NCI-H2081 treated with DMSO at 0.1 percent for 48 hours (cell line): ENCODE results near the gene SMYD3.
"Not testable (repeated sequence)": the region's sequence is repeated elsewhere in the genome, so short reads cannot be mapped to it uniquely, and the experiment has no call there.

ENCODE experiments used
- DNase-seq: peaks from one replicate; lab custom pipeline; 2025; lab: John Stamatoyannopoulos, UW

Gene SMYD3

DNA sequence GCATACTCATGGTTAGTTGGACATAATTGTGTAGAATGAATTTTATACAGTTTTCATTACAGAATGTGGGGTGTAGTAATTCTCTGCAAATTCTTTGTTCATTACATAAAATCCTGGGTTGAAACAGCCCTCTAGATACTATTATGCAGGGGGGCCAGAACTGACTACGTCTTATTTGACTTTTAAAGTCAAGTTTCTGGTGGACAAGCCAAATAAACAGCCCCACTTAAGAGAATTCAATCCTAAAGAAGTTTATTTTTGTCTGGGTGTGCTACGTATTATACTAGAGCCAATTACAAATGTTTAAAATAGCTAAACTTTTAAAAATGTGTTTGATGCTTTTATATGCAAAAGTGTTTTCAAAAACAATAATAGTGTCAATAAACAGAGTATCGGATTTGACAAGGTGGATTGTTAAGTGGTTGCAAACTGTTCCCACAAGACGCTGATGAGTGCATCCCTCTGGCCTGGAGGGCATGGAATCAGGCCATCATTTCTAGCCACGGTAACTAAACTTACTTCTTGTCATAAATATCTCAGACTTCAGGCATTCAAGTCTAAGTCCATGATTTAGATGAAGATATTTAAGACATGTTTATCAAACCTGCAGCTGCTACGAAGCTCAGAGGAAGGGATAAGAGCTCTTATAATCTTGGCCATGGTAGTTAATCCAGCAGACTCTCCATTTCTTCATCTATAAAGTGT lies 706.0 kb downstream of the SMYD3 start:
- DNase-seq, result no peak

DNA sequence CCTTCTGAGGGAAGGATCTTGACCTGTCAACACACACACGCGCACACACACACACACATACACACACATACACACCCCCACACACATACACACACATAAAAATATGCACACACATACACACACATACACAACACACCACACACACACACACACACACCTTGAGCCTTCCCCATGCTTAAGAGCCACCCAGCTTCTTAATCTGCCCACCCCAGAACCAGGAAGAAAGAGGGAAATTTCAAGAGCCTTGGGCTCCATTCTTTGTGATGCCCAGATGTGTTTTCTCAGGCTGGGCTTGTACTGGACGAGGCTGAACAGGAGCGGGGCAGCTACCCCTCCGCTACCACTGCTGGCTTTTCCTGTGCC lies 708.7 kb downstream of the SMYD3 start:
- DNase-seq, result no peak

DNA sequence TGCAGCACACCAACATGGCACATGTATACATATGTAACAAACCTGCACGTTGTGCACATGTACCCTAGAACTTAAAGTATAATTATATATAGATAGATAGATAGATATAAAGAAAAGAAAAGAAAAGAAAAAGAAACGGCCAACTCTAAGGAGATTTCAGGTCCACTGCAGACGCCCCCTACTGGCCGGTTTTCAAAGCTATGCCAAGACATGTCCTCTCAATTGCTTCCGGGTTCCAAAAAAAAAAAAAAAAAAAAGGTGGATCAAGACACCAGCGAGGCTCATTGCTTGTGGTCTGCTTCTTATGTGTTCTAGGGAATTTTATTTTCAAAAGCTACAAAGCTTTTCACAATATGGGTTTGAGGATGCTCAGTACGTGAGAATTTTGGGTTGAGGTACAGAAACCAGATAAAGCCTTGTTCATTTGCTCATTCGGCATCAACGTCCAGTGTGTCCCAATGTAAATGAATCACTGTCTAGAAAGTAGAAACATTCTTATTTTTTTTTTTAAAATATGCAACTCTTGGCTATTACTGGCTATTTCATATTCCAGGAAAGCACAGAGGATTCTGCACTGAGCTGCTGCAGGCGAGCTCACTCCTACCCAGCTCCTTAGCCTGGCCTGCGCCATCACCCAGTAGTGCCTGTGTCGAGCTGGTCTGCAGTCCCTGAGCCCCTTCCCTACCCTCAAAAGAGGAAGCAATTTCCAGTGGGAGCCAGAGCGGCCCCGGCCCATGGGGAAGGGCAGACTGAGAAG lies 709.3 kb downstream of the SMYD3 start:
- no peak for DNase-seq

DNA sequence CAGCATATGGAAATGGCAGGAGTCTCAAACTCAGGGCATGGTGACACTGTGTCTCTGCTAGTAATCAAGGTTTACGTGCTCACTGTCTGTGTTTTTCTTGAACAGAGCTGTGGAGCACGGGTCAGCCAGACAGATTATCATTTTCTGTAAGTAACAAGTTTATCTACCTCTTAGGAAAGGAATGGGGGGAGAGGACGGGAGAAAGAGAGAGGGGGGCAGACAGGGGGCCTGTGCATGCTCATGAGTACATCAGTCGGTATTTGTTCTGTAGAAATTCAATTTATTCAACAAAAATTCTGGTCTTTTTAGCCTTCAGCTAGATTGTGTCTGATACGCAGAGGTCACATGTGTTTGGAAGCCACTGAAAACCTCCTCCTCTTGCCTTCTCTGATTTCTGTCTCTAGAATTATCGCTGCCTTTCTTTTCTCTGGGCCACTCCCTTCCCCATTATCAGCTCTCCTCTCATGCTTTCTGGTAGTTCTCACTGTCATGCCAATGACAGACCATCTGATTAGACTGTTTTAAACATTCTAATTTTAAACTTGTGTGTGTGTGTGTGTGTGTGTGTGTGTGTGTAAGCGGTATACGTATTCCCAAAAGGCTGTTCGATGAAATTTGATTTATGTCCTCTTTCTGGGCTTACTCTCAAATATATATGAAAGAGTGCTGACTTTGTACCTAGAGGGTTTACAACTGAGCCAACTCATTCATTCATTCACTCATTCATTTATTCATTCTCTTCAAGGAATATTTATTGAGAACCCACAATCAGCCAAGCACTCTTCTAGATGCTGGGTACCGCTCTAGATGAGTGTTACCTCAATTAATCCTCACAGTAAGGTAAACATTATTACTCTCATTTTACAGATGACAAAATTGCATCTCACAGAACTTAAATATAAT lies 715.4 kb downstream of the SMYD3 start:
- no peak for DNase-seq

DNA sequence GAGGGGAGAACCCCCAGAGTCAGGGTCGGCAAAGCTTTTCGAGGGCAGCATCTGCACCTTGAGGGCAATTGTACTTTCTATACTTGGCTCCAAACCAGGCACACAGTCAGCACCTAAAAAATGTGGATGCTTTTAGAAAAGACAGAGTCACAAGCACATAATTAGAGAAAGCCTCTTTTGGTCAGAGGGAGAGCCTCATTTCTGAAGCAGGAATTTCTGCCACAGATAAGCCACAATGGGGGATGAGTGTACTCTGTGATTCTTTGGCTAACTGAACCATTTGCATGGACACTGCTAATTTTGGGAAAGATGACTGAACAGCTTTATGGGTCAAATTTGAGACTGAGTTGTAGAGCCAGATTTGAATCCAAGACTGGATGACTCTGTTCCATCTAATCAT lies 716.6 kb downstream of the SMYD3 start:
- DNase-seq, result no peak

DNA sequence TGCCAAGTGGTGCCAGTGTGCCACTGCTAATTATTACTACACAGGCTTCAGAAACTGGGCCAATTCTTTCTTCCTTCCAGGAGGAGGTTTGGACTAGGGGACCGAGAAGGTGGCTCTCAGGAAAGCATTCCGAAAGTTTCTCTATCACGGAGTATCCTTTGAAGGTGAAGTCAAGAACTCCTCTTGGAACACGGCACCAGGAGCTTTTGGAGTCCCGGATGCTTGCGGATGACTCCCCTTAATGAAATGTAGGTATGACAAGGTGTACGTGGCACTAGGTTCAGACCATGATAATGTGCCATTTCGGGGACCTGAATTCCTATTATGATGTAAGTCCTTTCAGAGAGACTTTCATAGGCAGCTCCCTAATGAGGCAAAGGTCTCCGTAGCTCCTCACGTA lies 718.2 kb downstream of the SMYD3 start:
- no peak for DNase-seq

DNA sequence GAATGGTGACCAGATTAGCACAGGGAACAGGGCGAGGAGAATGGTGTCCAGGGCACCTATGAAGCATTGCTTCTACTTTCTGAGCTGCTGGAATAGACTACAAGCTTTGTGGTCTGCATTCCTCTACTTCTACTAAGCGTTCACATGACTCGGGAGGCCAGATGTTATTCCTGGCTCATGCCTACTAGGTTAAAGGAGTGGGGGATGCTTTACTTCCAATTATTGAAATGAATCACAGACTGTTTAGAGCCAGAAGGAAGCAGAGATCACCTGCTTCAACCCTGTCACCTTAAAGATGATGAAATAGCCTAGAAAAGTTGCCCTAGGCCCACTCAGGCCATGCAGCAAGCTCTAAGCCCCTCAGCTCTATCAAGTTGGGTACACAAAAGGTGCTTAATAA lies 718.8 kb downstream of the SMYD3 start:
- no peak for DNase-seq

DNA sequence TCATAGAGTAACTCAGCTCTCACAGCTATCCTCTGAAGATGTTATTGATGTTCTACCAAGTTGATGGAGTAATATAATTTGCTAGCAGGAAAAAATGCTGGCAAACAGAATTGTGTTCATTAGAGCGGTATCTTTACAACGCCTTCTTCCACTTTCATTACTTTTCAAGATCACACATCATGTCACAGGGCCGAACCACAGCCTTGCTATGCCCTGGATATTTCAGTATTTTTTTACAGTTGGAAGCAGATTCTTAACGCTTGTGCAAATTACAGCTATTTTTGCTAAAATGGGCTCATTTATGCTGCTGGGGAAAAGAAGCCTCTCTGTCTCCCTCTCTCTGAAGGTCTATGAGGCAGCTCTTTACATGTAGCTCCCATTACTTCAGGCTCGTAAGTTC lies 720.1 kb downstream of the SMYD3 start:
- DNase-seq, result no peak

DNA sequence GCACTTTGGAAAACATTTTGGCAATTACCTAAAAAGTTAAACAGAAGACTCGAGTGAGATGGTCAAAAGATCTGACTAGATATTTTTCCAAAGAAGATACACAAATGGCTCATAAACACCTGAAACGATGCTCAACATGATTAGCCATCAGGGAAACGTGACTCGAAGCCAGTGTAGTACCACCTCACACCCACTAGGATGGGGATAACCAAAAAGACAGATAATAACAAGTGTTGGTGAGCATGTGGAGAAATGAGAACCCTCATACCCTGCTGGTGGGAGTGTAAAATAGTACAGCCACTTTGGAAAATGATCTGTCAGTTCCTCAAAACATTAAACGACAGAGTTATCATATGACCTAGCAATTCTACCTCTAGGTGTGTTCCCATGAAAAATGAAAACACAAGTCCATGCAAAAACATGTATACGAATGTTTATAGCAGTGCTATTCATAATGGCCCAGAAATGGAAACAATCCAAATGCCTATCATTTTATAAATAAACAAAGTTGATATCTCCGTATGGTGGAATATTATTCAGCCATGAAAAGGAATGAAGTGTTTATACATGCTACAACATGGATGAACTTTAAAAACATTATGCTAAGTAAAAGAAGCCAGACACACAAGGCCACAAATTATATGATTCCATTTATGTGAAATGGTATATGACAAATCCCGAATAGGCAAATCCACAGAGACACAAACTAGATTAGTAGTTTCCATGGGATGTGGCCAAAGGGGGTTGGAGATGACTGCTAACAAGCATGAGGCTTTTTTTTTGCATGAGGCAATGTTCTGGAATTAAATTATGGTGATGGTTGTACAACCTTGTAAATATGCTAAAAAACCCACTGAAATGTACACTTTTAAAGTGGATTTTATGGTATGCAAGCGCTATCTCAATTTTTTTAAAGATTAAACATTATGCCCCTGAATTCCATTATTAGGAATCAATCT lies 727.0 kb downstream of the SMYD3 start:
- DNase-seq, result no peak

DNA sequence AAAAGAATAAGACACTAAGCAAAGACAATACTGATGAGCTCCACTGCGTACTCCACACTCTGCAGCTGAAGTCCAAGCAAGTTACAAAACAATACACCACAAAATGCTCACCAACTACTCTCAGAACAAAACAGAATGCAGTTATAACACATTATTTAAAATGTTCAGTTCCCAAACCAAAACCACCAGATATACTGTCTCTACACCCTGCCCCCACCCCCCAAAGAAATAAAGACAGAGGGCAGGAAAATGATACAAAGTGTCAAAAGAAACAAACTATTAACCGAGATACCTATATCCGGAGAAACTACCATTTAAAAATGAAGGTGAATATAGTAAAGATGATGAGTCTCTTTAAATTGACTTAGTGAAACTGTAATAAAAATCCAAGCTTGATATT lies 729.3 kb downstream of the SMYD3 start:
- DNase-seq, result no peak

DNA sequence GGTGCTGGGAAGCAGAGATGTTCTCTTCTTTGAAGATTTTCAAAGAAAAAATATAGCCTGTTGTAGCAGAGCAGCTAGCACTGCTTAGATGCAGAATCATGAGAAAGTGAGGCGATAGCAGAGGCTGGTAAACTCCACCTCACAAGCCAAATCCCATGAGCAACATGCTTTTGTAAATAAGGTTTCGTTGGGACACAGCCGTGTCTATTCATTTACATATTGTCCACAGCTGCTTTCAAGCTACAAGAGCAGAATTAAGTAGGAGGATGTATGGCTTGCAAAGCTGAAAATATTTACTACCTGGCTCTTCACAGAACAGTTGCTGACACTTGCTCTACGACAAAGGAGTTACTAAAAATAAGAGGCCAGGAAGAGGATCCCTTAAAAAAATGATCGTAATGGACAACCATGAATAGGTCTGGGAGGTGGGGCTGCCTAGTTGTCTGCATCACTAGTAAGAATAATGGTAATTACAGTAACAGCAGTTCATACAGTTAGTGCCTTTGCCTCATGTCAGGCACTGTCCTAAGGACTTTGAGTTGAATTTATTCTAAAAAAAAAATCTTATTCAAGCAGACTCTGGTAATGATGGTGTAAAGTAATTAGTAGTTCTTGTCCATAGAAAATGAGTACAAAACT lies 730.3 kb downstream of the SMYD3 start:
- DNase-seq, result no peak

DNA sequence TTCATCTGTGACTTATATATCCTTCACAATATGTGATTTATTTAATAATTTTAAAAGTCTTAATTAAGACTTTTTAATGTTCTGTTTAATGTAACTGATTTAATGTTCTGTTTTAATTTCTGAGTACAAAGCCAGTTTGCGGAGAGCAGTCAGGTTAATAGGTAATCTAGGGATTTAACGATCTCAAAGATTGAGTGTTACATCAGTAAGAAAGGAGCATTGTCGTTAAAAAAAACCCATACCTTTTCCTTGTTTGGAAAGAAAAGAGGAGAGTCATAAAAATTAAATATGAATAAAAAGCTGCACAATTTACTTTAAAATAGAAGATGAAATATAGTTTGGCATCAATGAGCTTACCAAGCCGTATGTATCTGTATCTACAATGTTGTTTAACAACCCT lies 730.9 kb downstream of the SMYD3 start:
- DNase-seq, result no peak

DNA sequence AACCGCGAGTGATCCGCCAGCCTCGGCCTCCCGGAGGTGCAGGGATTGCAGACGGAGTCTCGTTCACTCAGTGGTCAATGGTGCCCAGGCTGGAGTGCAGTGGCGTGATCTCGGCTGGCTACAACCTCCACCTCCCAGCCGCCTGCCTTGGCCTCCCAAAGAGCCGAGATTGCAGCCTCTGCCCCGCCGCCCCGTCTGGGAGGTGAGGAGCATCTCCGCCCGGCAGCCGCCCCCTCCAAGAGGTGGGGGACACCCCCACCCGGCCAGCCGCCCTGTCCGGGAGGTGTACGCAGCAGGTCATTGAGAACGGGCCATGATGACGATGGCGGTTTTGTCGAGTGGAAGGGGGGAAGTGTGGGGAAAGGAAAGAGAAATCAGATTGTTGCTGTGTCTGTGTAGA lies 732.1 kb downstream of the SMYD3 start:
- DNase-seq, result not testable (repeated sequence)

DNA sequence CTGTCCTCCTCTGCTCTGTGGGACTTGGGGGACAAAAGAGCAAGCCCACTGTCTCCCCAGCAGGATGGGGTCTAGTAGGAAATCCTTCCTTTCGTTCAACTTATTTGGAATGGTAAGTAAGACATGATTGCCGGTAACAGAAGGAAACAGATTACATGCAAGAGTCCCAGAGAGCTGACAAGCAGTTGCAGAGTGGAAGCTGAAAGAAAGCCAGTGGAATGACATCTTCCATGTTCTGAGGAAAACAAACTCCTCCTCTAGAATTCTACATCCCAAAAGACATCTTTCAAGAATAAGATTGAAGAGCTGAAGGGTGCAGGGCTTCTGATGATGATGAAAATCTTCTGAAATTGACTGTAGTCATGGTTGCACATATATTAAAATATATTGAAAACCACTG lies 732.9 kb downstream of the SMYD3 start:
- no peak for DNase-seq

DNA sequence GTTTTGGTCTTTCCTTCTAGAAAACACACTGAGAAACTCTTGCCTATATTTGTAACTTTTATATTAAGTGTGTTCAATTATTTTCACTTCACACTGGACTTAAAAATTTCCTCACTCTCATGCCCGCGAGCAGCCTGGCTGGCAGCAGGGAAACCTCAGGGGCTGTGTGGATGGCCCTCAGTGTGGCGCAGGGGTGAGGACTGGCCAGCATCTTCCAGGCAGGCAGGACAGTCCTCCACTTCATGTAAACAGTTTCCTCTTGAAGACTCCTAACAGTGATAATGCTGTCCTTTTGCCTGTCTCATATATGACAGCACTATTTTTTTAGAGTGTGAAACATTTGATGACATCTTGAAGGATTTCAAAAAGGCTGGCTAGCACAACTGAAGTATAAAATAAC lies 733.7 kb downstream of the SMYD3 start:
- no peak for DNase-seq

DNA sequence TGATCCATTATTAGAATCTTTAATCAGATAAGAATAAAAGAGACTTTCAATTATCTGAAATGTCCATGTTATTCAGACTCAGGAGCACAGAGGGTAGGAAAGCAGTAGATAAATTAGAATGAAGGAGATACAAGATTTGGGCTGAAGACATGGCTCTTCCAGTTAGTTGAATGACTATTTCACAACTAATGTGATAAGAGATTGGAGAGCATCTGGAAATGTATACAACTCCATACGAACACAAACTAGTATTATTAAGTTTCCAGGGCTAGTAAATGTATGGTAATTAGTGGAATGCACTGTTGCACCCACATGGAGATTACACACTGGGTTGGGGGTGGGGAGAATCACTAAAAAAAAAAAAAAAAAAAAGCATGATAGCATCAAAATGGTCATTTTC lies 734.3 kb downstream of the SMYD3 start:
- no peak for DNase-seq

DNA sequence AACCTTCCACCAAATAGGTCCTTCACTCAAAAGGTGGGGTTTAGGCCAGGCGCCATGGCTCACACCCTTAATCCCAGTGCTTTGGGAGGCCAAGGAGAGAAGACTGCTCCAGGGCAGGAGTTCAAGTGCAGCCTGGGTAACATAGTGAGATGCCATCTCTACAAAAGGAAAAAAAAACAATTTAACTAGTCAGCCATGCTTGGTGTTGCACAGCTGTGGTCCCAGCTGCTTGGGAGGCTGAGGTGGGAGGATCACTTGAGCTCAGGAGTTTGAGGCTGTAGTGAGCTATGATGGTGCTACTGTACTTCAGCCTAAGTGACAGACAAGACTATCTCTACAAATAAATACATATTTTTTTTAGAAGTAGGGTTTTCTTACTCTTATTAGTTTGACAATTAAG lies 734.8 kb downstream of the SMYD3 start:
- no peak for DNase-seq

DNA sequence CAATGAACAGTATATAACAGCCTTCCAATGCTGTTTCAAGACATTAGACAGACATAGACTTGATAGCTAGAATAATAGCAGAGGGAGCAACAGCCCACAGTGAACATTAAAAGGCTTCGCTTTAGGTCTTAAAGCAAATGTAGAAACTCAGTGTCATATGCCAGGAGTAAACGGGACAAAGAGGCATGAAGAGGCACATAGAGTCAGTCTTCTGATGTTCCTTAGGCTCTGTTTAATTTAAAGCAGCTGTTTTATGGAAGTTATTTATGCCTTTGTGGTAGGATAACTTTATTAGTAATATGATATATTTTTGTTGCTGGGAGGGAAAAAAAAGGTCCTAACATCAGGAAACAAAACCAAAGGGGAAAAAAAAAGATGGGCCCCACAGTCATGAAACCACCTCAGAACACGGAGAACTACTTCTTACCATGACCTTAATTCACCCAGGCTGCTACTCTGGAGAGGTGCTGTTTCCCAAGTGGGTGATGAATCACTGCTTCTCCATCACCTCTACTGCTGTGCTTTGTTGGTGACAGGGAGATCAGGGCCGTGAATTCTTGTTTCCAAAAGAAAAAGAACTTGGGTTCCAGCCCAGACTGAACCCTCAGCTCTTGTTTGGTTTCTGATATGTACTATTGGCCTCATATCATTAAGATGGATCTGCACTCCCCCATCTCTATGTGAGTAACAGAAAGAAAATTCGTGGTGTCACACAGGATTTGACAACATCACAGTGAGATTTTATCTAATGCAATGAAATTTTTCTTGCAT lies 735.4 kb downstream of the SMYD3 start:
- no peak for DNase-seq

DNA sequence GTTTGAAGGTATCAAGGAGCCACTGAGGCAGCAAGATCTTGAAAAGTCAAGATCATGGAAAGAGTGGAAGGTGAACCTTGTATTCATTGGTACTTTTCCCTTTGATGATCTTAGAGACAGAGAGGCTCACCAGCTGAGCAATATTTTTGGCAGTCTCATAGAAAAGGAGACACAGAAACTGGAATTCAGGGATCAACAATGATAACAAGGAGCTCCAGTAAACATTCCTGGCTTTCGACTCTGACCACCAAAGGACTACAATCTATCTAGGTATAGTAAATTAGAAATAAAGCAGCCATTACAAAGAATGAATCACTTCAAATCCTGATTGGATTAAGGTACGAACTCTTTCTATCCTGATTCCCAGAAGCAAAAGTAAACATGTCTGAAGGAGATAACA lies 736.9 kb downstream of the SMYD3 start:
- DNase-seq, result no peak

DNA sequence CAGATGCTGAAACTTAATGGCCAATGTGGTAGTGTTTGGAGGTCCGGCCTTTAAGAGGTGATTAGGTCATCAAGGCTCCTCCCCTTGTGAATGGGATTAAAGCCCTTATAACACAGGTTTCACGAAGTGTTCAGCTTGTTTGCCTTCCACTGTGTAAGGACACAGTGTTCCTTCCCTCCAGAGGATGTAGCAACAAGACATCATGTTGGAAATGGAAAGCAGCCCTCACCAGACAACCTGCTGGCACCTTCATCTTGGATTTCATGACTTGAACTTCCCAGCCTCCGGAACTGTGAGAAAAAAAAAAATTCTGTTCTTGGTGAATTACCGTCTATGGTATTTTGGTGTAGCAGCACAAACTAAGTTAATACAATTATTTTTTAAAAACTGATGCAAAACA lies 738.5 kb downstream of the SMYD3 start:
- DNase-seq, result no peak
